ENCODE measurements around the gene ELP2. TPM values are rescaled to one million over a fixed set of nuclear protein-coding genes. Genes with fewer than 3 reads are reported as not detected.

ELP2 gene
- total and polyA plus RNA-seq, 2 donors (not counting 3 experiments of a cell fraction or from before 2014, with no cell fraction given): 37.8 to 90.5 TPM

DNA sequence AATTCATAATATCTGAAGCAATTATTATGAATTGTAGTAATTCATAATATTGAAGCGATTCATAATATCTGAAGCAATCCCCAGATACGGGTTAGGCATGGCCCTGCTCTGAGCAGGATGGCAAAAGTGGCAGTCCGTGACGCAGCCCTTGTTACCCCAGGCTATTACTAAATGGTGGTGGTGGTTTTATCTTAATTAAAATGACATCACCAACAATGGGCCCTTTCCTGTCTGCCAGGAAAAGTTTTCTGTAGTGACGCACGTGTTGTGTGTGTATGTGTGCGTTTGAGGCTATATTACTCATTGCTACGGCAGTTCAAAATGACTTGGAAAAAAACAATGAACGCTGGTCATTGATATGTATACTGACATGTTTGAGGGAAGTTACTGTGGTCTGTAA lies 47.0 kb downstream of the ELP2 start:
- H3K9me3 ChIP-seq (replicated peaks; ENCODE audit: control insufficient read depth, insufficient read depth, low read length): no peaks in the 10 kb centered on the region
- H3K9me1 ChIP-seq (replicated peaks; ENCODE audit: control insufficient read depth, extremely low read depth, insufficient read depth, low read length): no peaks in the 10 kb centered on the region
- peaks cover 21% of the 10 kb centered on the region for H3K4me1 ChIP-seq (ENCODE audit: control insufficient read depth, extremely low read depth, insufficient read depth, low read length)
- POLR2A ChIA-PET: no interaction called here
- TF ChIP-seq JUN (IDR thresholded peaks at IDR 0.05; ENCODE audit: borderline replicate concordance, insufficient read depth, insufficient read length, low read depth) (peak; percentile 96), POLR2A (IDR thresholded peaks at IDR 0.05; ENCODE audit: low read depth, low read length) (peak; percentile 12), MYC (IDR thresholded peaks at IDR 0.05; ENCODE audit: low read depth, low read length) (no peak), FOS (IDR thresholded peaks at IDR 0.05; ENCODE audit: borderline replicate concordance, insufficient read depth, low read length) (peak; percentile 61)
- TF ChIP-seq, protein P1, sequence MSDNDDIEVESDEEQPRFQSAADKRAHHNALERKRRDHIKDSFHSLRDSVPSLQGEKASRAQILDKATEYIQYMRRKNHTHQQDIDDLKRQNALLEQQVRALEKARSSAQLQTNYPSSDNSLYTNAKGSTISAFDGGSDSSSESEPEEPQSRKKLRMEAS (IDR thresholded peaks at IDR 0.05; ENCODE audit: insufficient read depth, insufficient read length): peak; percentile 80
- H4K20me1 ChIP-seq (replicated peaks; ENCODE audit: control insufficient read depth, extremely low read depth, insufficient read depth, low read length): no peaks in the 10 kb centered on the region
- intact Hi-C loops (cut with micrococcal nuclease): loop anchor here (1.0 to 2.0 kb wide), 2 partner anchors 18 to 464 kb away; no protein-coding TSS in a partner anchor
- no peaks in the 10 kb centered on the region for H3K27me3 ChIP-seq (ENCODE audit: control insufficient read depth in 2 of 2, insufficient read depth in 2 of 2, low read length in 2 of 2)
- FAIRE-seq (peak; percentile 62), DNase-seq (ENCODE audit: low read depth, low spot score) (peak; percentile 87)
- no TSS peak for BruUV-seq (replicated peaks)
- no peak overlapping the region for H3K4me3 ChIP-seq (replicated peaks in 1 of 3; ENCODE audit: insufficient read depth in 1 of 3, low read depth in 1 of 3, low read length in 3 of 3)
- H3K36me3 ChIP-seq (ENCODE audit: control insufficient read depth in 2 of 2, extremely low read depth in 1 of 2, insufficient read depth in 2 of 2, low read length in 2 of 2): peaks cover 0 to 7% of the 10 kb centered on the region in 2 experiments
- peak overlapping the region; percentile 88 for H3K27ac ChIP-seq (ENCODE audit: insufficient read depth, low read depth, low read length)
- H3K4me2 ChIP-seq (ENCODE audit: insufficient read depth, low read length): peak overlapping the region; percentile 19
- no peak overlapping the region for H2AFZ ChIP-seq (ENCODE audit: low read depth, low read length)
- dilution Hi-C loops (cut with MboI; ENCODE audit: extremely low pct_ligation_motif_present, low sequenced_read_pairs): no loop called here
- CTCF ChIA-PET: interaction anchor here (1.1 to 1.6 kb wide), 2 partner anchors 10 to 33 kb away, joined by 3 read pairs; no protein-coding TSS in a partner anchor
- H3K9ac ChIP-seq (replicated peaks; ENCODE audit: extremely low read depth, insufficient read depth, low read length): peak overlapping the region; percentile 41
- no peaks in the 10 kb centered on the region for H3K79me2 ChIP-seq (ENCODE audit: control insufficient read depth, insufficient read depth, low read length)

DNA sequence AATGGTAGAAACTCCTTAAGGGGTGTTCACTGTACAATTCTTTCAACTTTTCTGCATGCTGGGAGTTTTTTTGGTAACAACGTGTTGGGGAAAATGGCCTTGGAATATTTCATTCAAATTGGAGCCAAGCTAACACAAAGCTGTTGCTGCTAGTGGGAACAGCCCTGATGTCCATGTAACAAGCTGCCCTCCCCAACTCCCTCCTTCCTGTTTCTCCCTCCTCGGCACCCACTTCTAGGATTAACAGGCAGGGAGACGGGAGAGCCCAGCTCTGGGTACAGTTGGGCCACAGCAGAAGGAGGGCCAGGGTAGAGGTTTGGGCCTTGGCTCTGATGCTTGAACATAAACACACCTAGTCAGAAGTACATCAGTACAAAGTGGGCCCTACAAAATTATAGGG lies 48.2 kb downstream of the ELP2 start:
- CTCF ChIA-PET: no interaction called here
- POLR2A ChIA-PET: no interaction called here
- H3K4me1 ChIP-seq (ENCODE audit: control insufficient read depth, extremely low read depth, insufficient read depth, low read length): peaks cover 21% of the 10 kb centered on the region
- no TSS peak for BruUV-seq (replicated peaks)
- no peak overlapping the region for H3K9ac ChIP-seq (replicated peaks; ENCODE audit: extremely low read depth, insufficient read depth, low read length)
- no peaks in the 10 kb centered on the region for H3K9me1 ChIP-seq (replicated peaks; ENCODE audit: control insufficient read depth, extremely low read depth, insufficient read depth, low read length)
- dilution Hi-C loops (cut with MboI; ENCODE audit: extremely low pct_ligation_motif_present, low sequenced_read_pairs) (no loop called here), intact Hi-C loops (cut with micrococcal nuclease) (loop anchor here (2.0 kb wide), 1 partner anchor 465 kb away; no protein-coding TSS in a partner anchor)
- H4K20me1 ChIP-seq (replicated peaks; ENCODE audit: control insufficient read depth, extremely low read depth, insufficient read depth, low read length): no peaks in the 10 kb centered on the region
- no peaks in the 10 kb centered on the region for H3K27me3 ChIP-seq (ENCODE audit: control insufficient read depth in 2 of 2, insufficient read depth in 2 of 2, low read length in 2 of 2)
- H3K27ac ChIP-seq (ENCODE audit: insufficient read depth, low read depth, low read length): no peak overlapping the region
- FAIRE-seq (no peak), DNase-seq (ENCODE audit: low read depth, low spot score) (no peak)
- TF ChIP-seq POLR2AphosphoS5 (IDR thresholded peaks at IDR 0.05; ENCODE audit: insufficient read depth, low read depth, low read length) (no peak), EZH2 (IDR thresholded peaks at IDR 0.05; ENCODE audit: borderline replicate concordance, low read depth, low read length, severe bottlenecking) (no peak), MYC (IDR thresholded peaks at IDR 0.05; ENCODE audit: low read depth, low read length) (no peak), POLR2A (IDR thresholded peaks at IDR 0.05; ENCODE audit: low read depth, low read length) (no peak), FOS (IDR thresholded peaks at IDR 0.05; ENCODE audit: borderline replicate concordance, insufficient read depth, low read length) (no peak), JUN (IDR thresholded peaks at IDR 0.05; ENCODE audit: borderline replicate concordance, insufficient read depth, insufficient read length, low read depth) (no peak), GATA2 (IDR thresholded peaks at IDR 0.05; ENCODE audit: insufficient read depth, insufficient read length, low read depth, low read length) (no peak)
- TF ChIP-seq, protein P1 (IDR thresholded peaks at IDR 0.05; ENCODE audit: insufficient read depth, insufficient read length): no peak
- TF ChIP-seq, protein P2, sequence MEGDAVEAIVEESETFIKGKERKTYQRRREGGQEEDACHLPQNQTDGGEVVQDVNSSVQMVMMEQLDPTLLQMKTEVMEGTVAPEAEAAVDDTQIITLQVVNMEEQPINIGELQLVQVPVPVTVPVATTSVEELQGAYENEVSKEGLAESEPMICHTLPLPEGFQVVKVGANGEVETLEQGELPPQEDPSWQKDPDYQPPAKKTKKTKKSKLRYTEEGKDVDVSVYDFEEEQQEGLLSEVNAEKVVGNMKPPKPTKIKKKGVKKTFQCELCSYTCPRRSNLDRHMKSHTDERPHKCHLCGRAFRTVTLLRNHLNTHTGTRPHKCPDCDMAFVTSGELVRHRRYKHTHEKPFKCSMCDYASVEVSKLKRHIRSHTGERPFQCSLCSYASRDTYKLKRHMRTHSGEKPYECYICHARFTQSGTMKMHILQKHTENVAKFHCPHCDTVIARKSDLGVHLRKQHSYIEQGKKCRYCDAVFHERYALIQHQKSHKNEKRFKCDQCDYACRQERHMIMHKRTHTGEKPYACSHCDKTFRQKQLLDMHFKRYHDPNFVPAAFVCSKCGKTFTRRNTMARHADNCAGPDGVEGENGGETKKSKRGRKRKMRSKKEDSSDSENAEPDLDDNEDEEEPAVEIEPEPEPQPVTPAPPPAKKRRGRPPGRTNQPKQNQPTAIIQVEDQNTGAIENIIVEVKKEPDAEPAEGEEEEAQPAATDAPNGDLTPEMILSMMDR (IDR thresholded peaks at IDR 0.05; ENCODE audit: extremely low read depth in 1 of 2, insufficient read depth in 1 of 2, low read depth in 1 of 2, low read length in 2 of 2): no peak
- H3K9me3 ChIP-seq (replicated peaks; ENCODE audit: control insufficient read depth, insufficient read depth, low read length): no peaks in the 10 kb centered on the region
- H3K36me3 ChIP-seq (ENCODE audit: control insufficient read depth in 2 of 2, extremely low read depth in 1 of 2, insufficient read depth in 2 of 2, low read length in 2 of 2): peaks cover 0 to 5% of the 10 kb centered on the region in 2 experiments
- no peaks in the 10 kb centered on the region for H3K79me2 ChIP-seq (ENCODE audit: control insufficient read depth, insufficient read depth, low read length)
- no peak overlapping the region for H2AFZ ChIP-seq (ENCODE audit: low read depth, low read length)
- no peak overlapping the region for H3K4me2 ChIP-seq (ENCODE audit: insufficient read depth, low read length)
- no peak overlapping the region for H3K4me3 ChIP-seq (replicated peaks in 1 of 3; ENCODE audit: insufficient read depth in 1 of 3, low read depth in 1 of 3, low read length in 3 of 3)
